Keratinocyte (primary cell): Measurements from ENCODE around the gene KCNJ15. TPM values are rescaled to one million over a fixed set of nuclear protein-coding genes. Genes with fewer than 3 reads are reported as not detected.

Source experiments
- DNase-seq: peaks from one replicate; pipeline ENCODE4 v3.0.0-alpha.2; 2011; ENCODE audit warnings: low read depth, missing footprints, low spot score
- FAIRE-seq: peaks from 2 replicates; lab custom pipeline; 2011; peaks lifted over from hg19 to GRCh38; lab: Jason Lieb, UNC
- H2AFZ ChIP-seq: 2 replicates; pipeline ENCODE4 v1.6.0; 2012; ENCODE audit warnings: low read length, control low read depth, inconsistent platforms; ENCODE audit not compliant: control insufficient read depth
- H3K27ac ChIP-seq: 2 replicates; pipeline ENCODE4 v1.5.1; 2011; ENCODE audit warnings: low read length; ENCODE audit not compliant: control insufficient read depth, insufficient read depth
- H3K27me3 ChIP-seq: 3 replicates; pipeline ENCODE4 v1.6.0; 2011; ENCODE audit warnings: low read length; ENCODE audit not compliant: control insufficient read depth, insufficient read depth; ENCODE audit errors: extremely low read depth
- H3K36me3 ChIP-seq, 2 experiments: 2 replicates in 1 of 2; 3 replicates in 1 of 2; pipeline ENCODE4 v1.5.1; 2011; ENCODE audit warnings: low read length in 2 of 2, mild to moderate bottlenecking in 1 of 2; ENCODE audit not compliant: control insufficient read depth in 2 of 2, insufficient read depth in 2 of 2; ENCODE audit errors: extremely low read depth in 1 of 2
- H3K4me1 ChIP-seq: 3 replicates; pipeline ENCODE4 v1.5.1; 2011; ENCODE audit warnings: low read length; ENCODE audit not compliant: control insufficient read depth, insufficient read depth; ENCODE audit errors: extremely low read depth
- H3K4me2 ChIP-seq: 3 replicates; pipeline ENCODE4 v1.6.0; 2011; ENCODE audit warnings: low read depth, low read length; ENCODE audit not compliant: control insufficient read depth, insufficient read depth; ENCODE audit errors: extremely low read depth
- H3K4me3 ChIP-seq, 3 experiments: fragments of 200-600 bp in 1 of 3; sonication (generic) in 1 of 3; 2 replicates in 2 of 3; 3 replicates in 1 of 3; pipeline ENCODE4 v1.5.1; 2011 to 2016; ENCODE audit warnings: low read length in 3 of 3, mild to moderate bottlenecking in 3 of 3, control low read depth in 2 of 3, inconsistent platforms in 1 of 3, low read depth in 1 of 3, mixed read lengths in 1 of 3, mixed run types in 1 of 3, moderate library complexity in 1 of 3; ENCODE audit not compliant: control insufficient read depth in 2 of 3, insufficient read depth in 2 of 3; ENCODE audit errors: extremely low read depth in 1 of 3
- H3K79me2 ChIP-seq: 2 replicates; pipeline ENCODE4 v1.6.0; 2012; ENCODE audit warnings: low read length; ENCODE audit not compliant: control insufficient read depth, insufficient read depth
- H3K9ac ChIP-seq: 3 replicates; pipeline ENCODE4 v1.6.0; 2011; ENCODE audit warnings: low read length; ENCODE audit not compliant: control insufficient read depth, insufficient read depth; ENCODE audit errors: extremely low read depth
- H3K9me1 ChIP-seq: 3 replicates; pipeline ENCODE4 v1.6.0; 2011; ENCODE audit warnings: low read length; ENCODE audit not compliant: control insufficient read depth, insufficient read depth; ENCODE audit errors: extremely low read depth
- H3K9me3 ChIP-seq: 2 replicates; pipeline ENCODE4 v1.5.1; 2012; ENCODE audit warnings: low read depth, low read length; ENCODE audit not compliant: control insufficient read depth
- H4K20me1 ChIP-seq: 3 replicates; pipeline ENCODE4 v1.6.0; 2011; ENCODE audit warnings: low read length; ENCODE audit not compliant: control insufficient read depth, insufficient read depth; ENCODE audit errors: extremely low read depth
- CTCF ChIP-seq, 3 experiments: IDR thresholded peaks in 1 of 3; conservative IDR thresholded peaks in 1 of 3; optimal IDR thresholded peaks in 1 of 3; 2 replicates in 2 of 3; 3 replicates in 1 of 3; pipeline versions ENCODE3 to v1.5.1; 2011; ENCODE audit warnings: low read length in 3 of 3, mild to moderate bottlenecking in 3 of 3, moderate library complexity in 2 of 3, control low read depth in 1 of 3, inconsistent platforms in 1 of 3; ENCODE audit not compliant: insufficient read depth in 2 of 3; ENCODE audit errors: extremely low read depth in 1 of 3
- EZH2 ChIP-seq: IDR thresholded peaks from one replicate; pipeline ENCODE4 v1.6.1; 2012; ENCODE audit warnings: inconsistent platforms, mild to moderate bottlenecking, low read length, moderate library complexity
- dilution Hi-C: fragments of 300-500 bp; cut with MboI; formaldehyde crosslinking; loops from one replicate; pipeline ENCODE4 v1.7.0; 2020; ENCODE audit warnings: low sequenced_read_pairs; ENCODE audit not compliant: extremely low pct_ligation_motif_present
- polyA plus RNA-seq, 5 experiments: library from polyadenylated mRNA; depleted of rRNA in 3 of 5; stranded (reverse) in 3 of 5; stranded (forward) in 1 of 5; unstranded in 1 of 5; fragments of >200 nt; gene quantifications; 1 replicate in 1 of 5; 2 replicates in 3 of 5; 3 replicates in 1 of 5; pipeline versions ENCODE4 v1.2.1 to v1.2.3, GENCODE V29; 2011 to 2012; ENCODE audit warnings: missing spikeins in 2 of 5, low read depth in 1 of 5, low replicate concordance in 1 of 5

The KCNJ15 gene
- polyA plus RNA-seq, 1 donor (not counting 4 experiments of a cell fraction or from before 2014, with no cell fraction given), result 76.3 TPM

- no peak overlapping the region for H3K27ac ChIP-seq
- no peak for TF ChIP-seq EZH2
- no peak for TF ChIP-seq CTCF (optimal IDR thresholded peaks at IDR 0.05 in 1 of 3, IDR thresholded peaks at IDR 0.05 in 1 of 3, conservative IDR thresholded peaks at IDR 0.05 in 1 of 3; ENCODE audit: extremely low read depth in 1 of 3, insufficient read depth in 2 of 3, low read length in 3 of 3)
- dilution Hi-C loops, result no loop called here
Measured at GRCh38 chr21:38264571-38264970, 7.8 kb downstream of the KCNJ15 start.

GRCh38 chr21:38265166-38265565 lies 8.4 kb downstream of the KCNJ15 start:
- Histone ChIP-seq H3K27me3 (no peaks in the 10 kb centered on the region), H3K27ac (no peak overlapping the region), H3K36me3 (peaks cover 0 to 9% of the 10 kb centered on the region in 2 experiments), H4K20me1 (no peaks in the 10 kb centered on the region), H3K79me2 (peaks cover 64% of the 10 kb centered on the region), H3K4me1 (peaks cover 38% of the 10 kb centered on the region), H2AFZ (no peak overlapping the region), H3K9ac (no peak overlapping the region), H3K4me3 (no peak overlapping the region), H3K9me3 (no peaks in the 10 kb centered on the region), H3K4me2 (no peak overlapping the region), H3K9me1 (no peaks in the 10 kb centered on the region)
- FAIRE-seq (no peak), DNase-seq (no peak)
- dilution Hi-C loops, result no loop called here
- TF ChIP-seq EZH2 (no peak), CTCF (optimal IDR thresholded peaks at IDR 0.05 in 1 of 3, IDR thresholded peaks at IDR 0.05 in 1 of 3, conservative IDR thresholded peaks at IDR 0.05 in 1 of 3; ENCODE audit: extremely low read depth in 1 of 3, insufficient read depth in 2 of 3, low read length in 3 of 3) (no peak)

More at GRCh38 chr21:38264571-38264970, 7.8 kb downstream of the KCNJ15 start:
- Histone ChIP-seq H3K27me3 (no peaks in the 10 kb centered on the region), H3K4me2 (no peak overlapping the region), H3K4me1 (peaks cover 32% of the 10 kb centered on the region), H3K9ac (no peak overlapping the region), H2AFZ (no peak overlapping the region), H3K36me3 (peaks cover 0 to 9% of the 10 kb centered on the region in 2 experiments), H4K20me1 (no peaks in the 10 kb centered on the region), H3K9me3 (no peaks in the 10 kb centered on the region), H3K9me1 (no peaks in the 10 kb centered on the region), H3K79me2 (peaks cover 63% of the 10 kb centered on the region), H3K4me3 (no peak overlapping the region)
- no peak for FAIRE-seq
- DNase-seq, result no peak
